GM12892 (cell line): ENCODE data around the gene DDX55.

Experiments used
- POLR2A ChIP-seq: IDR thresholded peaks from 2 replicates; pipeline ENCODE4 v1.6.1; 2011; ENCODE audit warnings: low read depth, low read length, control low read depth
- POLR2AphosphoS5 ChIP-seq: IDR thresholded peaks from 2 replicates; pipeline ENCODE4 v1.6.1; 2011; ENCODE audit warnings: low read depth, low read length, control low read depth
- TAF1 ChIP-seq: IDR thresholded peaks from 2 replicates; pipeline ENCODE4 v1.6.1; 2011; ENCODE audit warnings: low read depth, mild to moderate bottlenecking, control low read depth, low read length, borderline replicate concordance

GRCh38 chr12:123599721-123600120 is 2.2 kb upstream of the DDX55 start:
- TF ChIP-seq POLR2A, result no peak
- no peak for TF ChIP-seq POLR2AphosphoS5
- no peak for TF ChIP-seq TAF1
